Measurements from ENCODE around the gene TUBB2A. TPM values are rescaled to one million over a fixed set of nuclear protein-coding genes. Genes with fewer than 3 reads are reported as not detected.
"Not testable (repeated sequence)": the region's sequence is repeated elsewhere in the genome, so short reads cannot be mapped to it uniquely, and the experiment has no call there.

TUBB2A gene
- total RNA-seq, 3 donors from 2014 or later: 27.8 to 43.6 (median 36.0) TPM

DNA sequence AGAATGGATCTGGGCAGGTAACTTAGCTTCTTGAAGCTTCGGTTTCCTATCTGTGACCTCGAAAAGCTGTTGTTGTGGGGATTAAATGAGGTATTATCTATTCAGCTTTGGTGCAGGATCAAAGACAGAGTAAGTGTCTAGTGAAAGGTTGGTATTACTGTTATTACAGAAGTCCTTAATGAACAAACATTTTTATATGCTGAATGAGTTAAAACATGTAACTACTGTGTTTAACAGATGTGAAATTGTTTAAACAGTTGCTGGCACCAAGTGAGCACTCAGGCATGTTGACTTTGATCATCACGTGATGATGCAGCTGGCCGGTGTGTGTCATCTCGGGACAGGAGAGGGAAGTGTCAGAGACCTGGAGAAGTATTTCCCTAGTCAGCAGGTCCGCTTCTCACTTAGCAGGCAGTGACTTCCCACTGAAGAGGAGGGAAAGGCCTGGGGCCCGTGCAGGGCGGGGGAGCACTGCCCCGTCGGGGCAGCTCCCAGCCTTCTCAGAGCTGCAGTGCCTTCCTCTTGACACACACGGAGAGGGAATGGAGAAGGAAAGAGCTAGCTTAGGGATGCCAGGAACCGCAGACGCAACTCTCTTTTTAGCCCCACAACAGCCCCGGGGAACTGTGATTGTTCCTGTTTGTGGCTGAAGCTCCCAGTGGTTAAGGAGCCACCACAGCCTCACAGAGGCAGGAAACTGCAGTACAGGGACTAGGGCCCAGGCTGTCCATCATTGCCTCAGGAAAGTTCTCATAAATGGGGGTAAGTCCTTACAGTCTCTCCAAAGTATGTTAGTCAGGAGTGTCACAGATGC is 18.0 kb downstream of the TUBB2A start:
- no peaks in the 10 kb centered on the region for H3K27me3 ChIP-seq
- H3K4me1 ChIP-seq: no peaks in the 10 kb centered on the region
- H3K4me3 ChIP-seq: peak overlapping the region in 1 of 3 donors; percentile 29
- TF ChIP-seq POLR2A (IDR thresholded peaks at IDR 0.05): no peak
- peak in 1 of 3 donors; percentile 52 for TF ChIP-seq POLR2AphosphoS5 (IDR thresholded peaks at IDR 0.05)
- TF ChIP-seq, protein P1, sequence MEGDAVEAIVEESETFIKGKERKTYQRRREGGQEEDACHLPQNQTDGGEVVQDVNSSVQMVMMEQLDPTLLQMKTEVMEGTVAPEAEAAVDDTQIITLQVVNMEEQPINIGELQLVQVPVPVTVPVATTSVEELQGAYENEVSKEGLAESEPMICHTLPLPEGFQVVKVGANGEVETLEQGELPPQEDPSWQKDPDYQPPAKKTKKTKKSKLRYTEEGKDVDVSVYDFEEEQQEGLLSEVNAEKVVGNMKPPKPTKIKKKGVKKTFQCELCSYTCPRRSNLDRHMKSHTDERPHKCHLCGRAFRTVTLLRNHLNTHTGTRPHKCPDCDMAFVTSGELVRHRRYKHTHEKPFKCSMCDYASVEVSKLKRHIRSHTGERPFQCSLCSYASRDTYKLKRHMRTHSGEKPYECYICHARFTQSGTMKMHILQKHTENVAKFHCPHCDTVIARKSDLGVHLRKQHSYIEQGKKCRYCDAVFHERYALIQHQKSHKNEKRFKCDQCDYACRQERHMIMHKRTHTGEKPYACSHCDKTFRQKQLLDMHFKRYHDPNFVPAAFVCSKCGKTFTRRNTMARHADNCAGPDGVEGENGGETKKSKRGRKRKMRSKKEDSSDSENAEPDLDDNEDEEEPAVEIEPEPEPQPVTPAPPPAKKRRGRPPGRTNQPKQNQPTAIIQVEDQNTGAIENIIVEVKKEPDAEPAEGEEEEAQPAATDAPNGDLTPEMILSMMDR (IDR thresholded peaks at IDR 0.05): peak in 1 of 3 donors; percentile 14
- H3K9me3 ChIP-seq: no peaks in the 10 kb centered on the region
- DNase-seq (ENCODE audit: low spot score in 2 of 2): peak; percentile 69 to 73
- peak overlapping the region; percentile 62 to 64 for H3K27ac ChIP-seq
- H3K36me3 ChIP-seq: no peaks in the 10 kb centered on the region
- intact Hi-C loops (cut with DNase I; ENCODE audit: low total_unique reads): no loop called here

DNA sequence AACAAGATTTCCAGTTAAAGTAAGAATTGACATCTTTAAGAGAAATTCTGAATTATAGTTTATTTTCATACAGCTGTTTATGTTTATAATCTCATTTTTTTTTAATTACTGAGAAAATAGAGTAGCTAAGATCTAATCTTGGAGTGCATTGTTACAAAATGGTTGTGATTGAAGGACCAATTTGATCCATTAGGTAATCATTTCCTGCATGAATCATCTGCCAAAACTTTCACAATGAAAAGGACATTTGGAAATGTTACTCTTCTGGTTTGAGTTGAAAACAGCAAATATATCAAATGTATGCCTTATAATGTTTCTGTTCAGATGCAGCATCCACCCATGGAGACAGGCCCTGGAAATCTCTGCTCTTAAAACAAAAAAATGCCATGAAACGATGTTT is 19.0 kb downstream of the TUBB2A start:
- TF ChIP-seq, protein P1 (IDR thresholded peaks at IDR 0.05): no peak
- TF ChIP-seq POLR2A (IDR thresholded peaks at IDR 0.05) (no peak), POLR2AphosphoS5 (IDR thresholded peaks at IDR 0.05) (no peak)
- peak overlapping the region in 1 of 2 donors; percentile 64 for H3K27ac ChIP-seq

DNA sequence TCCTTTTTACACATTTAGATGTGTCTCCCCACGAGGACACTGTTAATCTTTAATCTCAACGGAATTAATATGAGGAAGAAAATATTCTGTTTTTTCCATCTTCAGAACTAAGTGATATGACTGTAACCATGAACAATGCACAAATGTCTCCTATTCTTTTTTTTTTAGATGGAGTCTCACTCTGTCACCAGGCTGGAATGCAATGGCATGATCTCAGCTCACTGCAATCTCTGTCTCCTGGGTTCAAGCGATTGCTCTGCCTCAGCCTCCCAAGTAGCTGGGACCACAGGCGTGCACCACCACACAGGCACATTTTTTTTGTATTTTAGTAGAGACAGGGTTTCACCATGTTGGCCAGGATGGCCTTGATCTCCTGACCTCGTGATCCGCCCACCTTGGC is 19.5 kb downstream of the TUBB2A start:
- DNase-seq (ENCODE audit: low spot score in 2 of 2); H3K27ac ChIP-seq; H3K4me3 ChIP-seq; intact Hi-C loops (cut with DNase I; ENCODE audit: low total_unique reads); H3K9me3 ChIP-seq; H3K27me3 ChIP-seq; H3K4me1 ChIP-seq; H3K36me3 ChIP-seq: not testable (repeated sequence)

More for the DNA sequence above, 19.0 kb downstream of the TUBB2A start:
- Histone ChIP-seq H3K9me3 (no peaks in the 10 kb centered on the region), H3K27me3 (no peaks in the 10 kb centered on the region), H3K4me3 (no peak overlapping the region), H3K36me3 (no peaks in the 10 kb centered on the region), H3K4me1 (no peaks in the 10 kb centered on the region)
- intact Hi-C loops (cut with DNase I; ENCODE audit: low total_unique reads): no loop called here
- no peak for DNase-seq (ENCODE audit: low spot score in 2 of 2)

DNA sequence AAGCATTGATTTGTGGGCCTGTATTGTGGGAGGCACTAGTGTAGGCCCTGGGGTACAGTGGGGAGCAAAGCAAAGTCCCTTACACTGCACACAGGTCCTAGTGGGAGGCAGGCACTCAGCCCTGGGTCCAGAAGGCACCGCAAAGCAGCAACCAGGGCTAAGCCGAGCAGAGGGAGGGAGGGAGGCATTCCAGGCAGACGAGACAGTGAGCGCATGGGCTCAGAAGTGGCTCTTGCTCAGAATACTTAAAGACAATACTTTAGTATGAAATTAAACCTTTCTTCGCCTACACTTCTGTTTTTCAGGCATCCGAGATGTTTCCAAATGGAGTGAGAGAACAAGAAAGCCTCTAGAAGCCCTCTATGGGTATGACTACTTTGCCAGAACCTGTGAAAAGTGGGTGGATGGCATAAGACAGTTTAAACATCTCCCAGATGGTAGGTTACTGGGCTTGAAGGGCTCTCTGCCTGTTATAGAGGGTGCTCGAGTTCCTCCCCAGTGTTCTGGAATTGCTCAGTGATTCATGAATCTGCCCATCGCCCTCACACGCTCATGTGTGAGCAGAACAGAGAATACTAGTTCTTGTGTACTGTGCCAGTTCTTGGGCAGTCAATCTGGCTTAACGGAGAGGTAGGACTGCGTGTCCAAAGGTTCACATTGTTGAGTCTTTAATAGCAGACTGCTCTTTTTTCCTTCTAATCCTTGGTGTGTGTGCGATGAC is 20.1 kb downstream of the TUBB2A start:
- DNase-seq (ENCODE audit: low spot score in 2 of 2): no peak
- TF ChIP-seq POLR2AphosphoS5 (IDR thresholded peaks at IDR 0.05) (no peak), POLR2A (IDR thresholded peaks at IDR 0.05) (no peak)
- TF ChIP-seq, protein P1 (IDR thresholded peaks at IDR 0.05): no peak
- no peaks in the 10 kb centered on the region for H3K4me1 ChIP-seq
- no peak overlapping the region for H3K27ac ChIP-seq
- no peak overlapping the region for H3K4me3 ChIP-seq
- no peaks in the 10 kb centered on the region for H3K27me3 ChIP-seq
- intact Hi-C loops (cut with DNase I; ENCODE audit: low total_unique reads): no loop called here
- no peaks in the 10 kb centered on the region for H3K36me3 ChIP-seq
- no peaks in the 10 kb centered on the region for H3K9me3 ChIP-seq

DNA sequence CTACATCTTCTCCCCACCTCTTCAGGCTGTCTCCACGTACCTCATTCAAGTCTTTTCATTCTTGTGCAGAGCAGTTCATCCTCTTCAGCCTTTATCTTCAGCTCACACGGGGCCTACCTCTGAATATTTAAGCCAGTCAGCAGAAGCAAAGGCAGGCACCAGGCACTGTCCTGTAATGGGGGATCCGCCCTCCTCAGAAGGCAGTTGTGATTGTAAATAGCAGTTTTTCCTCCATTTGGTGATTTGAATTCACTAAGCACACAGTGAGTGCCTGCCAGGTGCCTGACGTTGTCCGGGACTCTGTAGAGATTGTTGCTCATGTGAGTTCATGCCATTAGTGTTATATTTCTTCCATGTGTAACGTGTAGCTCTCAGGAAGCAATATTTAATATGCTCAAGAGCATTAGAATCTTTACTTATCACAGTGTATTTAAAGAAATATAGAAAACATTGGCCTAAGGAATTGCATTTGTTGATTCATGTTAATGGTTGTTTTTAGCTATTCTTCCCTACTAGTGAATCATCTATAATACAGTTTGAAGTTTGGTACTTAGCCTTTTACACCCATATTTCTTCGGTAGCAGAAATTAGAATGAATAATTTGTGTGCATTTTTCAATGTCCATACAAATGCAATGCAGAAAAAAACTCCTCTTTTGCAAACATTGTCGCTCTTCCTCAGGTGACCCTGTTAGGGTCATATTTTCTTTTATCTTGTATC is 20.9 kb downstream of the TUBB2A start:
- Histone ChIP-seq H3K36me3 (no peaks in the 10 kb centered on the region), H3K4me3 (no peak overlapping the region), H3K27ac (peak overlapping the region in 1 of 2 donors; percentile 25), H3K27me3 (no peaks in the 10 kb centered on the region), H3K4me1 (no peaks in the 10 kb centered on the region), H3K9me3 (no peaks in the 10 kb centered on the region)
- intact Hi-C loops (cut with DNase I; ENCODE audit: low total_unique reads): no loop called here
- no peak for DNase-seq (ENCODE audit: low spot score in 2 of 2)
- TF ChIP-seq, protein P1 (IDR thresholded peaks at IDR 0.05): no peak
- no peak for TF ChIP-seq POLR2A (IDR thresholded peaks at IDR 0.05)
- no peak for TF ChIP-seq POLR2AphosphoS5 (IDR thresholded peaks at IDR 0.05)
